ENCODE results near the gene EN1.

Gene EN1

GRCh38 chr2:118856330-118856977 lies 9.0 kb upstream of the EN1 start:
- DNase-seq (ENCODE audit: low read depth in 2 of 2, low spot score in 1 of 2): no peak

DNA sequence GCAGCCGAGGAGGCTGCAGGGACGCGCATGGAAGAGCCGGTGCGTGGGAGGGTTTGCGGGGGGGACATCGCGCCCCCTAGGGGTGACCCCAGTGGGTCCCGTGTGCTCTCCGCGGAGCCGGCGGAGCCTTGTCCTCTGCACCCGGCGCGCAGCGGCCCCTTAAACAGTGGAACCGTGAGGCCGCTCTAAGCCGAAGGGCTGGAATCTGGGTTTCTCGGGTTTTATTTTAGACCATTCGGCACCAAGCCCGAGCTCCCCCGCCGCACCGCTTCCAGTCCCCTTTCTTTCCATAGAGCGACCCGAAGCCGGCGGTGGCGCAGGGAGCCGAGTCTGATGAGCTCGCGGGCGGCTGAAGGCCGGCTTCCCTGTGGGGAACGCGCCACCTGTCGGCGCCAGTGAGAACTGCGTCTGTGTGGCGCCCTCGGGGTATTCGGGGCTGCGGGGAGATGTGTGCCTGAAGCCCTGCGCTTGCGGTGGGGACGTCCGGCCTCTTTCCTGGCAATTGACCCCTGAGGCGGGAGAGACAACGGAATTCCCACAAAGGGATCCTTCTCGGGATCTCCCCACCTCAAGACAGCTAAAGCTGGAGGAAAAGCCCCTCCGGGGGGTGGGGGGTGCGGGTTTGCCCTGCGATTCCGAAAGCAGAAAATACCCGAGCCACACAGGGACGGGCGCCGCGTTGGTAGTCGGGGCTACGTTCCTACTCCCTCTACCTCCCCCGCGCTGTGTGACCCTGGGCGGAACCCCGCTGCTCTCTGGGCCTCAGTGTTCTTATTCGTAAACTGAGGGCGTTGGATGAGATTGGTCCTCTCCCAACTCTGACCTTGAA lies 8.2 kb upstream of the EN1 start:
- peak; percentile 61 to 65 for DNase-seq (ENCODE audit: low read depth in 2 of 2, low spot score in 1 of 2)

- no peak for DNase-seq (ENCODE audit: low read depth in 2 of 2, low spot score in 1 of 2)
Observed at GRCh38 chr2:118854507-118855345, 7.3 kb upstream of the EN1 start.

DNA sequence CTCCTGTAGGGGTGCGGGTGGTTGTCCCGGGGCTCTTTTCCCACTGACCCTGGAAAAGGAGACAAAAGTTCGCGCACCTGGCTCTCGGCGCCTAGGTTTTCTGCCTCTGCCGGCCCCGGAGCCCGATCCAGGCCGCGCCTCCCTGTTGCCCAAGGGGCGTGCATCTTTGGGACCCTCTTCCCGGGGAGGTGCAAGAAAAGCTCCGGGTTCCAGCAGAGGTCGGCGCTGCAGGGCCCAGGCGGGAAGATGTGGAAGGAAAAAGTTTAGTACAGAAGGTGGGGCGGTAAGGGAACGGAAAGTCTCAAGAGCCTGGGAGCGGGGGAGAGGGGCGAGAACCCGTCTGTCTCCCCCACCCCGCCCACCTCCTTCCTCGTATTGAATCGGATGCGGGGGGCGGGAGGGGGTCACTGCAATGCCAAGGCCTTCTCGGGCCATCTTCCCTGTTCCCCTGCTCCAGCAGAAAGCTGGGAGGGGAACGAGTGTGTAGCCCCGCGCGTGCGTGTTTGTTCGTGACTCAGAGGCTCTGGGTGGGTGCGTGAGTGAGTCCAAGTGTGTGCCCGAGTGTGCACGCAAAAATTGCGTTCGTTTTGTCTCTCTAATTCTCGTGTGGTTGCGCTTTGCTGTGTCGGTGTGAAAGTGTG lies 6.3 kb upstream of the EN1 start:
- DNase-seq (ENCODE audit: low read depth in 2 of 2, low spot score in 1 of 2): no peak

GRCh38 chr2:118853129-118853640 lies 5.7 kb upstream of the EN1 start:
- no peak for DNase-seq (ENCODE audit: low read depth in 2 of 2, low spot score in 1 of 2)

GRCh38 chr2:118852605-118853128 lies 5.2 kb upstream of the EN1 start:
- no peak for DNase-seq (ENCODE audit: low read depth in 2 of 2, low spot score in 1 of 2)

GRCh38 chr2:118851650-118852049 lies 4.2 kb upstream of the EN1 start:
- no peak for DNase-seq (ENCODE audit: low read depth in 2 of 2, low spot score in 1 of 2)

DNA sequence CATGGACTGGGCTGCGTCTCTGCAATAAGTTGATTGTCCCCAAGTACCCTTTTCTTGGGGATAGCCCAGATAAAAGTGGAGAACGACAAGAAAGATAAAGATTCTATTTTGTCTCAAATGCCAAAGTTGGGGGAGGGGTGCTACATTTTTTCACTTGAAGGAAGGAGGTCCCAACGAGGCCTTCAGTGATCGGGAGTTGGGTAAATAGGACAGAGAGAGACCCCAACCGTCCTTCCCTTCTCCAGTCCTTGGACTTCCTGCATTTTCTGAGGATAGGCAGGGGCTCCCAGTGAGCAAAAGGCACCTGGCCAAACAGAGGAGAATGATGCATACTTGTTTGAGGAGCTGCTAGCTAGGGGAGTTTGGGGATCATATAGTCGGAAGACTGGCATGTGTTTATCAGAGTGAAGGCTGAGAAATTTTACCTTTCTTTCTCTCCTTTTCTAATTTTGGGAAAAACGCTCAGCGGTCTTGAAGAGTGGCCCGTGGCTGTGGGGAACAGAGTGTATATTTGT lies 3.5 kb upstream of the EN1 start:
- no peak for DNase-seq (ENCODE audit: low read depth in 2 of 2, low spot score in 1 of 2)

DNA sequence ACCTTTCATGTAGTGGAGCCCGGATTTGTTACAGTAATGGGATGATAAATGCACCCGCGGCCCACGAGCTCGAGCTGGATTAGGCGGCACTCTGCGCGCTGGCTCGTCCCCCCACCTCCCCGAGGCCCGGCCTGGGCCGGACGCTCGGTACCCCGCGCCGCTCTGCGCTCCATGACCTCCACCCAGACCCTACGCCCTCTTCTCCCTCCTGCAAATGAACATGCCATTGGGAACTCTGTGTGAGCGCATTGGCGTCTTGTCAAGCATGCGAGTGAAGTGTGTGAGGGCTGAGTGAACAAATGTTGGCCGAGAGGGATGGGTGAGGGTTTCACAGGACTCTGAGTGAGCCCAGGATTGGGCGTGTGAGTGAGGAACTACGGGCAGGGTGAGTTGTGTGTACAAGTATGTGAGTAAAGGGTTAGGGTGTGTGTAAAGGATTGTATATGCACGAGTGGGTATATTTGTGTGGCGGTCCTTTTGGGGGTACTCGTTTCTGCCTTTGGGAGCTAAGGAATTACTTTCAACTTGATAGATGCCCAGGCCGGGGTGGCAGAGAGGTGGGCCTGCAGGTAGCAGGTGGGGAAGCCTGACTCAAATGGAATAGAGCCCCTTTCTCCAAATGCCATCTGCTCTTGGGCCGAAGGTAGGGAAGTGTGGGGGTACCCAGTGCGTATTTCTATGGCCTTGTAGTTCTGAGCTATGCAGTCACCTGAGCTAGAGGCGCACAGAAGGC lies 2.9 kb upstream of the EN1 start:
- no peak for DNase-seq (ENCODE audit: low read depth in 2 of 2, low spot score in 1 of 2)

DNA sequence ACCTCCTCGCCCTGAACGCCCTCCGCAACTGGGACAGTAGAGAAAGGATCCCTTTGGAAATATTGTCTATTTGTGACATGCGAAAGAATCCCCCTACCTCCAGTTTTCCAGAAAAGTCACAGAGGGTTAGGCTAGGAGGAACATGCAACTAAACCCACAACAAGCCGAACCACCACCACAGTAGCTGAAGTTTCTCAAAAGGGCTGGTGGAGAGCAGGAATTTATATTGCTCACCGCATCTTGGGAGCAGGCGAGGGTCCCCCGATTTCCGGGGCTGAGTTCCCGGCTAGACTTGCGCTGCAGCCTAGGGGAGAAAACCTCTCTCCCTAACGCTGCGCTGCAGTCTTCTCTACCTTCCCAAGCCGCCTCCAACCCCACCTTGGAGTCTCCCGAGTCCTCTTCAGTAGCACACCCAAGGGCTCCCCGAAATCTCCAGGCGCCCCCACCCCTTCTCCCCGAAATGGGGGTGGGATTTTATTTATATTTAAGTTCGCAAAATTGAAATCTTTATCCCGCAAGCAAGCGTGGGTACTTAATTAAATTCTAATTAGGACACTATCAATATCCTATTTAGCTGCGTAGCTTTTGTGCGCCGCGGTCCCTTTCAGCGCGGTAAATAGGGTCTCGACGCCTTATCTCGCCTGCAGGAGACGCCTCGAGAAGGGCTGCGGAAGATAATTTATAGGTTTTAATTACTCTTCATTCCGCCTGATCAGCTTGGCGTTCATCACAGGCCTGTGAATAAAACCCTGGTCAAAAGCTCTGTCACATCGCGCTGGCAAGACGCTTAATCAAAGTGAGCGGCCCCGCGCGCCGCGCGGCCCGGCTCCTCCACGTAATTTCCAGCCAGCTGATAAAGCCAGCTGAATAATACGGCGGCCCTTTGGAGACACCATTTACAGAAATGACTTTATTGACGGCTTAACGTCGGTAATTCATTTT lies 2.0 kb upstream of the EN1 start:
- no peak for DNase-seq (ENCODE audit: low read depth in 2 of 2, low spot score in 1 of 2)

DNA sequence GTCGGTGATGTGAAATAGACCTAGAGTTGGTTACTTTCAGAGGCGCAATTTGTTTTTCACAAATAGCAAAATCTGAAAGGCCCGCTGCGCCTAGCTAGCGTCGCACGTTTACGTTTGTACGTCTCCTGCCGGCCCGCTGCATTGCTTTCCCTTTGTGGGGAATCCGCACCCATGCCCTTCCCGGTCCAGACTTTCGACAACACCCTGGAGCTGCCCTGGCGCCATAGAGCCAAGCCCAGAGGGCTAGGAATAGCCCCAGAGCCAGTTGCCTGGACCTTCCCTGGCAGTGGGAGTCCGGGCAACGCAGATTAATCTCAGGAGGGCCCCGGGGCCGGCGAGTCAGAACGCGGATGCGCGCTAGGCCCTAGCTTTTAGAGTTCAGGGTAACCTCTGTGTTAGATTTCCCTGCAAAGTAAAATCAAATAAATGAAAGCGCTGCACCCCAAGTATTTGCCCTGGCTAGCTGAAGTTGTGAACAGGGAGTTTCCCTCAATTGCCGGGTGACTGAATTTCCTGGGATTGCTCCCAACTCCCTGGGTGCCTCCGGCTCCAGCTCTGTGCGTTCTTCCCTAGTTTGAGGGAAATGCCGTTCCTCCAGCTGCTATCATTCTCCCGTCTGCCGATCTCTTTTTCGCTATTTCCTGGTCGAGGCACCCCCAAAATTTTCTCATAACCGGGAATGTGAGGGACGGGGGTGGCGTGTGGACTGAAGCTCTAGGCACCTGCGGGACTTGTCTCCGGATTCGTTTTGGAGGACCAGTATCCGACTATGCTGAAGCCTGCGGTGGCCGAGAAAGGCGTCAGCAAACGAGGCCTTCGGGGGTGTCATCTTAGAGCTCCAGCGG lies 1.2 kb upstream of the EN1 start:
- DNase-seq (ENCODE audit: low read depth in 2 of 2, low spot score in 1 of 2): no peak

DNA sequence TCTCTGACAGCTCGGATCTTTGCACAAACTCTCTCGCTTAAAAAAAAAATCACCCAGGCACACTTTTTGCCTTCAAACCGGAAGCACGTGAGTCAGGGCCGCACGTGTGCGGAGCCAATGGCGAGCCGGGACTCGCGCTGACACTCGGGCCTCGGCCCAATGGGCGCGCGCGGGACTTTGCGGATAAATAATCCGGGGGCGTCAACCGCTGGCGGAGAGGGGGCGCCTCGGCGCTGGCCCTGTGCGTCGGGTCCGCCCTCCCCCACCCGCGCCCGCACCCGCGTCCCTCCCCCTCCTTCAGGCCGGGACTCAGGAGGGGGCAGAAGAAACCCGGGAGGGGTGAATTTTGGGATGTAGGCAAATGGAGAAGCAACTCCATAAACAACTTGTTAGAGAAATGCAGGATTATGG lies 319 bp upstream of the EN1 start:
- no peak for DNase-seq (ENCODE audit: low read depth in 2 of 2, low spot score in 1 of 2)

DNA sequence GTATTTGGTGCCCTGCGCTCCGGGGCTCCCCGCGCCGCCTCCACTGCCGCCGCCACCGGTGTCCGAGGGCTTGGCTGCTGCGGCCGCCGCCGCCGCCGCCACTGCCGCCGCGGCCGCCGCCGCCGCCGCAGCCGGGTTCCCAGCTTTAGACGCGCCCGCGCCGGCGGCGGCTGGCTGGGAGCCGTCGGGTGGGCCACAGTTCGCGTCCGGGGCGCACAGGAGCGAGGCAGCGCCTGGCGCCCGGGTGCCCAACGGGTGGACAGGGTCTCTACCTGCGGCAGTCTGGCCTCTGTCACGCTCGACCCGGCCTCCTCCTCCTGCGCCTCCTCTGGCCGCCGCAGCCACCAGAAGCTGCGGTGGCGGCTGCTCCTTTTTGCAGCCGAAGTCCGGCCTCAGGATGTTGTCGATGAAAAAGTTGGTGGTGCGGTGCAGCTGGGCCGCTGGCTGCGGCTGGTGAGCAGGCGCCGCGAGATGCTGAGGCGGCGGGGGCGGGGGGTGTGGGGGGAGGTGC lies 951 bp downstream of the EN1 start:
- DNase-seq (ENCODE audit: low read depth in 2 of 2, low spot score in 1 of 2): no peak

DNA sequence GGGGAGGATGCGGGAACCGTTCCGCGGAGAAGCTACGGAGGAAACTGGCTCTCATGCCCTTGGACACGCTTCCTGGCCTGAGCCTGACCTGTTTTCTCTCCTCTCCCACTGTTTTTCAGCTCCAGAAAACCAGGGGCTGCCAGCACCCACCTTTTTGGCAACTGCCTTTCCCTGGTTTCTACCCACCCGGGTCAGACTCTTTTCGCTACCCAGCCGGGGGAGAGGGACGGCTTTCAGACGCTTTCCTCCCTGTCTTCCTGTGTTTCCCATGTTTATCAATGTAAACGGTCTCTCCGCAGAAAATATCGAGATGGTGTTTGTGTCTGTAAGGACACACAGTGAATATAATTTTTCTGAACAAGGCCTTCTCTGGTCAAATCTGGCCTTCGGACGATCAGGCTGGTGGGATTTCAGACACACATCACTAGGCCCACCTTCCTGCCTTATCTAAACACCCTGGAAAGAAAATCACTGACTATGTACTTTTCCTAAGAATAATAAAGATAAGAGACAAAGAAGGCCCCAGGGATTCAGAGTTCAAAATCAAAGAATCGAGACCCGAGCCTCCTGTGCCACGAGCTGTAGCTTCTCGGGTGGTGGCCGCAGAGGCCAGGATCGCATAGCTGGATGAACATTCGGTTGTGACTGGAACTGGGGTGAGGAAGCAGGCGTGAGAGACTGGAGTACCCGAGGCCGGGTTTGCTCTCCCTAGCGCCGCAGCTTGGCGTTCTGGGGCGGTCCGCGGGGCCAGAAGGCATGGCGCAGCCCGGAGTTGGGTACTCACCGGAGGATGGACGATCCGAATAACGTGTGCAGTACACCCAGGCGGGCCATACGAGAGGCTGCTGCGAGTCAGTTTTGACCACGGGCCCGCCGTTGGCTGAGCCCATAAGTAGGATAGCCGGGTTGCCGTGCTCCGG lies 1.7 kb downstream of the EN1 start:
- DNase-seq (ENCODE audit: low read depth in 2 of 2, low spot score in 1 of 2): no peak

- no peak for DNase-seq (ENCODE audit: low read depth in 2 of 2, low spot score in 1 of 2)
Observed at GRCh38 chr2:118845005-118845521, 2.4 kb downstream of the EN1 start.

GRCh38 chr2:118844261-118845004 lies 3.0 kb downstream of the EN1 start:
- no peak for DNase-seq (ENCODE audit: low read depth in 2 of 2, low spot score in 1 of 2)
